H1 (cell line): Measurements from ENCODE around the gene MCM8. TPM values are rescaled to one million over a fixed set of nuclear protein-coding genes. Genes with fewer than 3 reads are reported as not detected.

Experiments
- CTCF ChIA-PET: fragments of 300-600 bp; sonication (Branson Sonifier 250); formaldehyde crosslinking; loops from one replicate; lab custom pipeline; 2021; ENCODE audit not compliant: partially characterized antibody; lab: Charles Lee
- POLR2A ChIA-PET: fragments of 300-600 bp; sonication (Branson Sonifier 250); formaldehyde crosslinking; loops from one replicate; lab custom pipeline; 2021; ENCODE audit warnings: inconsistent platforms; ENCODE audit not compliant: partially characterized antibody; lab: Charles Lee
- DNase-seq, 2 experiments: peaks; one replicate each; pipeline versions ENCODE4 v3.0.0 to v3.0.0-alpha.2; 2010 to 2022; ENCODE audit warnings: low spot score in 2 of 2, low read depth in 1 of 2, mixed read lengths in 1 of 2
- FAIRE-seq: peaks from 2 replicates; lab custom pipeline; 2011; peaks lifted over from hg19 to GRCh38; lab: Jason Lieb, UNC
- H2AFZ ChIP-seq: 2 replicates; pipeline ENCODE4 v1.8.1; 2012; ENCODE audit warnings: low read length, inconsistent platforms
- H2AK5ac ChIP-seq: 2 replicates; pipeline ENCODE4 v1.6.1; 2013; ENCODE audit warnings: low read depth, low read length
- H2BK120ac ChIP-seq: replicated peaks from 2 replicates; pipeline ENCODE3; 2013; ENCODE audit warnings: low read depth, low read length, inconsistent platforms
- H2BK12ac ChIP-seq: 2 replicates; pipeline ENCODE4 v1.6.1; 2013; ENCODE audit warnings: low read depth, low read length
- H2BK15ac ChIP-seq: 2 replicates; pipeline ENCODE4 v1.6.1; 2013; ENCODE audit warnings: low read length
- H2BK20ac ChIP-seq: 2 replicates; pipeline ENCODE4 v1.6.1; 2013; ENCODE audit warnings: low read length
- H2BK5ac ChIP-seq: 2 replicates; pipeline ENCODE4 v1.6.1; 2013; ENCODE audit warnings: low read depth, low read length
- H3K14ac ChIP-seq: 2 replicates; pipeline ENCODE4 v1.6.1; 2013; ENCODE audit warnings: inconsistent platforms; ENCODE audit not compliant: insufficient read length
- H3K18ac ChIP-seq: 2 replicates; pipeline ENCODE4 v1.6.1; 2013; ENCODE audit warnings: low read length; ENCODE audit errors: extremely low read depth
- H3K23ac ChIP-seq: 2 replicates; pipeline ENCODE4 v1.6.1; 2013; ENCODE audit warnings: inconsistent platforms; ENCODE audit not compliant: insufficient read length
- H3K23me2 ChIP-seq: 2 replicates; pipeline ENCODE4 v1.6.1; 2013; ENCODE audit warnings: low read depth, low read length
- H3K27ac ChIP-seq: 2 replicates; pipeline ENCODE4 v1.6.1; 2011; ENCODE audit warnings: low read depth, low read length, inconsistent platforms
- H3K27me3 ChIP-seq, 4 experiments: replicated peaks in 1 of 4; 1 replicate in 1 of 4; 2 replicates in 3 of 4; pipeline versions ENCODE4 v1.6.1 to v1.8.1; 2011 to 2013; ENCODE audit warnings: low read length in 3 of 4, mild to moderate bottlenecking in 3 of 4, inconsistent platforms in 2 of 4, mixed read lengths in 2 of 4, moderate library complexity in 1 of 4; ENCODE audit not compliant: control insufficient read depth in 3 of 4, insufficient read depth in 3 of 4; ENCODE audit errors: extremely low read depth in 1 of 4
- H3K36me3 ChIP-seq, 4 experiments: 2 replicates each; pipeline versions ENCODE4 v1.6.1 to v1.8.1; 2011 to 2013; ENCODE audit warnings: mild to moderate bottlenecking in 4 of 4, low read length in 3 of 4, moderate library complexity in 2 of 4, control low read depth in 1 of 4, inconsistent platforms in 1 of 4; ENCODE audit not compliant: insufficient read depth in 4 of 4, control insufficient read depth in 2 of 4
- H3K4ac ChIP-seq: replicated peaks from 2 replicates; pipeline ENCODE3; 2013; ENCODE audit warnings: low read length, low read depth, mixed read lengths, inconsistent platforms; ENCODE audit not compliant: insufficient read length
- H3K4me1 ChIP-seq, 4 experiments: replicated peaks in 1 of 4; 1 replicate in 1 of 4; 2 replicates in 3 of 4; pipeline versions ENCODE4 v1.6.1 to v1.8.1; 2011 to 2013; ENCODE audit warnings: low read length in 3 of 4, inconsistent platforms in 2 of 4, mixed read lengths in 1 of 4; ENCODE audit not compliant: insufficient read depth in 4 of 4, control insufficient read depth in 3 of 4
- H3K4me2 ChIP-seq, 2 experiments: 2 replicates each; pipeline versions ENCODE4 v1.6.1 to v1.8.1; 2011 to 2013; ENCODE audit warnings: low read depth in 2 of 2, low read length in 2 of 2, control low read depth in 1 of 2, inconsistent platforms in 1 of 2, mild to moderate bottlenecking in 1 of 2; ENCODE audit not compliant: insufficient read depth in 1 of 2
- H3K4me3 ChIP-seq, 4 experiments: fragments of 200-600, 300-600 bp in 1 of 4; sonication (generic), shearing (Covaris generic), sonication (Bioruptor Twin) in 1 of 4; 2 replicates each; pipeline versions ENCODE4 v1.5.1 to v1.8.1; 2011 to 2016; ENCODE audit warnings: low read length in 4 of 4, low read depth in 3 of 4, control low read depth in 2 of 4, inconsistent platforms in 2 of 4, mild to moderate bottlenecking in 2 of 4, mixed read lengths in 1 of 4, moderate library complexity in 1 of 4; ENCODE audit not compliant: insufficient read depth in 2 of 4; ENCODE audit errors: extremely low read depth in 1 of 4
- H3K56ac ChIP-seq: replicated peaks from 2 replicates; pipeline ENCODE3; 2013; ENCODE audit warnings: low read depth, mild to moderate bottlenecking, mixed read lengths, low read length, inconsistent platforms; ENCODE audit not compliant: insufficient read length
- H3K79me1 ChIP-seq: 2 replicates; pipeline ENCODE4 v1.6.1; 2013; ENCODE audit warnings: low read depth, low read length, control low read depth
- H3K79me2 ChIP-seq, 2 experiments: 2 replicates each; pipeline versions ENCODE4 v1.6.1 to v1.8.1; 2012 to 2013; ENCODE audit warnings: low read length in 2 of 2, mild to moderate bottlenecking in 2 of 2, inconsistent platforms in 1 of 2; ENCODE audit not compliant: insufficient read depth in 2 of 2, control insufficient read depth in 1 of 2
- H3K9ac ChIP-seq, 4 experiments: replicated peaks in 1 of 4; 1 replicate in 1 of 4; 2 replicates in 3 of 4; pipeline versions ENCODE4 v1.6.1 to v1.8.1; 2011 to 2013; ENCODE audit warnings: low read depth in 3 of 4, low read length in 3 of 4, control low read depth in 2 of 4, mild to moderate bottlenecking in 2 of 4, moderate library complexity in 2 of 4, inconsistent platforms in 1 of 4; ENCODE audit errors: extremely low read depth in 1 of 4
- H3K9me3 ChIP-seq, 2 experiments: 2 replicates each; pipeline versions ENCODE4 v1.6.1 to v1.8.1; 2012 to 2013; ENCODE audit warnings: mild to moderate bottlenecking in 2 of 2, moderate library complexity in 2 of 2, control low read depth in 1 of 2, inconsistent platforms in 1 of 2, low read depth in 1 of 2, low read length in 1 of 2, mixed read lengths in 1 of 2; ENCODE audit not compliant: insufficient read depth in 2 of 2
- H4K20me1 ChIP-seq, 2 experiments: replicated peaks in 1 of 2; 2 replicates each; pipeline versions ENCODE3 to v1.8.1; 2011 to 2013; ENCODE audit warnings: inconsistent platforms in 2 of 2, low read length in 2 of 2, mild to moderate bottlenecking in 1 of 2; ENCODE audit not compliant: insufficient read depth in 2 of 2, control insufficient read depth in 1 of 2
- H4K5ac ChIP-seq: 2 replicates; pipeline ENCODE4 v1.6.1; 2013; ENCODE audit warnings: low read length, low read depth, mixed read lengths, inconsistent platforms; ENCODE audit not compliant: insufficient read length
- H4K8ac ChIP-seq: 2 replicates; pipeline ENCODE4 v1.8.0; 2013; ENCODE audit warnings: mild to moderate bottlenecking, moderate library complexity, low read length, inconsistent platforms; ENCODE audit not compliant: insufficient read depth; ENCODE audit errors: extremely low read depth
- H4K91ac ChIP-seq: replicated peaks from 2 replicates; pipeline ENCODE3; 2013; ENCODE audit warnings: low read length, mixed read lengths, inconsistent platforms; ENCODE audit not compliant: insufficient read length
- ATF2 ChIP-seq: IDR thresholded peaks from 2 replicates; pipeline ENCODE4 v1.6.1; 2012; ENCODE audit warnings: low read length, inconsistent platforms
- BRCA1 ChIP-seq: IDR thresholded peaks from 2 replicates; pipeline ENCODE4 v1.6.1; 2012; ENCODE audit warnings: low read depth, low read length, improper control_type of control experiment
- CEBPB ChIP-seq: IDR thresholded peaks from 2 replicates; pipeline ENCODE4 v1.6.1; 2012; ENCODE audit warnings: low read depth, low read length
- CHD2 ChIP-seq: IDR thresholded peaks from 2 replicates; pipeline ENCODE4 v1.6.1; 2012; ENCODE audit warnings: low read length, improper control_type of control experiment
- GTF2F1 ChIP-seq: IDR thresholded peaks from 2 replicates; pipeline ENCODE4 v1.6.1; 2012; ENCODE audit warnings: low read depth, low read length, improper control_type of control experiment, borderline replicate concordance
- JUND ChIP-seq: IDR thresholded peaks from 2 replicates; pipeline ENCODE4 v1.6.1; 2011; ENCODE audit warnings: mild to moderate bottlenecking, improper control_type of control experiment, low read length
- MAX ChIP-seq: IDR thresholded peaks from 2 replicates; pipeline ENCODE4 v1.6.1; 2012; ENCODE audit warnings: inconsistent platforms
- NRF1 ChIP-seq: IDR thresholded peaks from 2 replicates; pipeline ENCODE4 v1.6.1; 2011; ENCODE audit warnings: mild to moderate bottlenecking, low read depth, low read length, improper control_type of control experiment
- POLR2A ChIP-seq, 2 experiments: IDR thresholded peaks; 1 replicate in 1 of 2; 2 replicates in 1 of 2; pipeline ENCODE4 v1.6.1; 2011; ENCODE audit warnings: low read depth in 2 of 2, low read length in 2 of 2, mild to moderate bottlenecking in 2 of 2; ENCODE audit errors: control extremely low read depth in 1 of 2
- RBBP5 ChIP-seq: IDR thresholded peaks from 2 replicates; pipeline ENCODE4 v1.7.1; 2012; ENCODE audit warnings: low read depth, mild to moderate bottlenecking, inconsistent platforms, low read length, moderate library complexity, borderline replicate concordance
- RFX5 ChIP-seq: IDR thresholded peaks from 2 replicates; pipeline ENCODE4 v1.6.1; 2011; ENCODE audit warnings: low read depth, low read length, improper control_type of control experiment, borderline replicate concordance
- SIX5 ChIP-seq: IDR thresholded peaks from 2 replicates; pipeline ENCODE4 v1.6.1; 2011; ENCODE audit warnings: mild to moderate bottlenecking, low read depth, low read length
- SUZ12 ChIP-seq: fragments of 200-600 bp; sonication (generic); IDR thresholded peaks from 2 replicates; pipeline ENCODE4 v1.6.1; 2012; ENCODE audit warnings: mild to moderate bottlenecking, inconsistent platforms, low read length, moderate library complexity, mixed read lengths
- WGBS, 2 experiments: shearing (Covaris generic) in 1 of 2; methylation state at CpG; one replicate each; pipeline versions ENCODE4 v1.1.6 to v1.1.7; 2013 to 2015; ENCODE audit warnings: low lambda C conversion rate in 2 of 2, mixed read lengths in 2 of 2, inconsistent platforms in 1 of 2, low coverage in 1 of 2, missing lambda C conversion rate in 1 of 2; ENCODE audit not compliant: insufficient replicate concordance in 2 of 2, insufficient coverage in 1 of 2, insufficient read length in 1 of 2; ENCODE audit errors: extremely low coverage in 1 of 2, missing lambda C conversion rate in 1 of 2; 5-methylcytosine and 5-hydroxymethylcytosine counted together
- polyA plus RNA-seq, 7 experiments: library from polyadenylated mRNA; depleted of rRNA in 3 of 7; stranded (reverse) in 5 of 7; unstranded in 2 of 7; fragments of >200 nt in 5 of 7; fragments of 200-250 nt in 2 of 7; gene quantifications; 1 replicate in 5 of 7; 2 replicates in 1 of 7; 4 replicates in 1 of 7; pipeline versions ENCODE4 v1.2.1 to v1.2.3, GENCODE V29; 2011 to 2013; ENCODE audit warnings: missing spikeins in 2 of 7, mixed read lengths in 2 of 7
- total RNA-seq: library from RNA; stranded (reverse); fragmentation: NEBNext Ultra II Directional; extraction: Animal tissue kit (Norgen Biotek cat#: 25700); gene quantifications from 2 replicates; pipeline ENCODE4 v1.2.1, GENCODE V29; 2021

MCM8 gene
- total and polyA plus RNA-seq, 2 of the 8 experiments (the other 6 are each of a cell fraction or from before 2014, with no cell fraction given) = 7.1 to 31.9 TPM

GRCh38 chr20:5975778-5976177, 25.3 kb downstream of the MCM8 start:
- peaks cover 10 to 40% (median 29%) of the 10 kb centered on the region in 4 experiments for H3K36me3 ChIP-seq
- POLR2A ChIA-PET = interaction anchor here (1.3 kb wide), 1 partner anchor 10 kb away, joined by 6 read pairs; no protein-coding TSS in a partner anchor
- H3K4me1 ChIP-seq = peaks cover 0 to 7% (median 2%) of the 10 kb centered on the region in 4 experiments; a peak in 2 of 7 replicates
- TF ChIP-seq RBBP5 (no peak), JUND (no peak), GTF2F1 (no peak), MAX (no peak), ATF2 (no peak), CHD2 (no peak), SUZ12 (no peak), SIX5 (no peak), CEBPB (no peak), BRCA1 (no peak), POLR2A (IDR thresholded peaks at IDR 0.05; ENCODE audit: control extremely low read depth in 1 of 2, low read depth in 2 of 2, low read length in 2 of 2) (no peak), NRF1 (no peak), RFX5 (no peak)

More at GRCh38 chr20:5975778-5976177, 25.3 kb downstream of the MCM8 start:
- Histone ChIP-seq H3K23me2 (no peaks in the 10 kb centered on the region), H3K9me3 (no peaks in the 10 kb centered on the region), H3K14ac (no peak overlapping the region), H2BK5ac (no peak overlapping the region), H3K79me2 (no peaks in the 10 kb centered on the region), H3K4ac (no peak overlapping the region), H2AK5ac (no peak overlapping the region), H3K79me1 (no peaks in the 10 kb centered on the region), H4K8ac (no peak overlapping the region), H2AFZ (no peak overlapping the region), H3K27me3 (peaks cover 0 to 16% (median 6%) of the 10 kb centered on the region in 4 experiments; a peak in 5 of 7 replicates), H3K18ac (no peak overlapping the region), H2BK15ac (no peak overlapping the region), H3K9ac (no peak overlapping the region), H3K23ac (no peak overlapping the region), H2BK12ac (no peak overlapping the region), H4K91ac (no peak overlapping the region), H3K4me2 (no peak overlapping the region), H3K56ac (no peak overlapping the region), H3K27ac (no peak overlapping the region), H4K5ac (no peak overlapping the region), H3K4me3 (no peak overlapping the region), H4K20me1 (peaks cover 5 to 18% of the 10 kb centered on the region in 2 experiments), H2BK20ac (no peak overlapping the region), H2BK120ac (no peak overlapping the region)
- DNase-seq (no peak), FAIRE-seq (no peak)
- WGBS, 2 experiments = 100% methylated on average over 2 of the region's 2 CpGs; no CpG with 5 or more reads in 1 of the 2 experiments
- CTCF ChIA-PET = interaction anchor here (0.9 to 1.3 kb wide), 2 partner anchors 10 to 101 kb away, joined by 3 read pairs; no protein-coding TSS in a partner anchor
